Suprapubic skin (tissue), 4 donors: ENCODE results near the gene ARHGAP40.
A peak's percentile ranks its signal among the peaks of the same experiment; 100 is the strongest.

Source experiments
- EP300 ChIP-seq: sonication (generic); formaldehyde crosslinking; IDR thresholded peaks from one replicate; pipeline ENCODE4 v1.6.1; 2017; ENCODE audit warnings: antibody characterized with exemption
- POLR2A ChIP-seq, 2 donors: fragments of 450-650 bp; IDR thresholded peaks; one replicate each; pipeline ENCODE4 v1.6.1; 2017; ENCODE audit warnings: antibody characterized with exemption in 2 of 2, mild to moderate bottlenecking in 2 of 2, moderate library complexity in 2 of 2
- POLR2AphosphoS5 ChIP-seq, 3 donors: sonication (generic); formaldehyde crosslinking; IDR thresholded peaks; one replicate each; pipeline ENCODE4 v1.6.1; 2017; ENCODE audit warnings: antibody characterized with exemption in 3 of 3
- TF ChIP-seq, protein P1 (sequence below), 2 donors: fragments of 200-600 bp in 1 of 2; fragments of 450-650 bp in 1 of 2; sonication (generic) in 1 of 2; IDR thresholded peaks; one replicate each; pipeline ENCODE4 v1.5.1; 2016 to 2019; ENCODE audit warnings: antibody characterized with exemption in 2 of 2, mild to moderate bottlenecking in 1 of 2, moderate library complexity in 1 of 2

DNA sequence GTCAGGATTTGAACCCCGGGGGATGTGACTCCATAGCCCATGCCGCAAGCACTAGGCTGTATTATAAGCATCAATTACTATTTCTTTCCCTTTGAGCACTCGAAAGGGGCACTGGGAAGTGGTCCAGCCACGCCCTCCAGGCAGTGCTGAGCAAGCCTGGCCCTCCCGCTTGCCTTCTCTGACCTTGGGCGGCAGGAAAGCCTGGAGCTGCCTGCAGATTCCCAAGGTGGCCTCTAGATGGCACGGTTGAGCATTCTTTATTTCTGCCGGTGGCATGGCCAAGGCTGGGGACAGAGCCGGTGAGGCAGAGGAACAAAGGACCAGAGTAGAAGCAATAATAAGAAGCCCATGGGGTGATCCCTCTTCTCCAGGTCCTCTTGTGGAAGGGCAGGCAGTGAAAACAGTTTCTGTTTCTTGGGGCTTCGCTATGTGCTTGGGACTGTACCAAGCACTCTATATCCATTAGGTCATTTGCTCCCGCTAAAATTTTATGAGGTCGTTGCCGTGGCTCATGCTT, 32.0 kb downstream of the ARHGAP40 start:
- TF ChIP-seq, protein P1, sequence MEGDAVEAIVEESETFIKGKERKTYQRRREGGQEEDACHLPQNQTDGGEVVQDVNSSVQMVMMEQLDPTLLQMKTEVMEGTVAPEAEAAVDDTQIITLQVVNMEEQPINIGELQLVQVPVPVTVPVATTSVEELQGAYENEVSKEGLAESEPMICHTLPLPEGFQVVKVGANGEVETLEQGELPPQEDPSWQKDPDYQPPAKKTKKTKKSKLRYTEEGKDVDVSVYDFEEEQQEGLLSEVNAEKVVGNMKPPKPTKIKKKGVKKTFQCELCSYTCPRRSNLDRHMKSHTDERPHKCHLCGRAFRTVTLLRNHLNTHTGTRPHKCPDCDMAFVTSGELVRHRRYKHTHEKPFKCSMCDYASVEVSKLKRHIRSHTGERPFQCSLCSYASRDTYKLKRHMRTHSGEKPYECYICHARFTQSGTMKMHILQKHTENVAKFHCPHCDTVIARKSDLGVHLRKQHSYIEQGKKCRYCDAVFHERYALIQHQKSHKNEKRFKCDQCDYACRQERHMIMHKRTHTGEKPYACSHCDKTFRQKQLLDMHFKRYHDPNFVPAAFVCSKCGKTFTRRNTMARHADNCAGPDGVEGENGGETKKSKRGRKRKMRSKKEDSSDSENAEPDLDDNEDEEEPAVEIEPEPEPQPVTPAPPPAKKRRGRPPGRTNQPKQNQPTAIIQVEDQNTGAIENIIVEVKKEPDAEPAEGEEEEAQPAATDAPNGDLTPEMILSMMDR (IDR thresholded peaks at IDR 0.05): peak; percentile 22 to 92
- no peak for TF ChIP-seq EP300
- TF ChIP-seq POLR2A (IDR thresholded peaks at IDR 0.05): no peak
- no peak for TF ChIP-seq POLR2AphosphoS5 (IDR thresholded peaks at IDR 0.05)
